H9 (cell line): Measurements from ENCODE around the gene PTPRC. TPM values are rescaled to one million over a fixed set of nuclear protein-coding genes. Genes with fewer than 3 reads are reported as not detected.

ENCODE experiments used
- DNase-seq: peaks from one replicate; pipeline ENCODE4 v3.0.0-alpha.2; 2017
- H2AFZ ChIP-seq: one replicate; pipeline ENCODE4 v1.6.1; 2013; ENCODE audit warnings: mild to moderate bottlenecking, low read length, control low read depth, moderate library complexity
- H2AK5ac ChIP-seq: 2 replicates; pipeline ENCODE4 v1.6.1; 2013; ENCODE audit warnings: low read length, control low read depth, mixed read lengths; ENCODE audit not compliant: insufficient read length
- H2BK120ac ChIP-seq: one replicate; pipeline ENCODE4 v1.6.1; 2013; ENCODE audit warnings: low read depth, mild to moderate bottlenecking, low read length, control low read depth, inconsistent platforms; ENCODE audit not compliant: poor library complexity, severe bottlenecking
- H2BK12ac ChIP-seq: 2 replicates; pipeline ENCODE4 v1.6.1; 2013; ENCODE audit warnings: low read length, control low read depth, mixed read lengths, low read depth; ENCODE audit not compliant: insufficient read length
- H2BK15ac ChIP-seq: 2 replicates; pipeline ENCODE4 v1.6.1; 2013; ENCODE audit warnings: low read depth, low read length, control low read depth
- H2BK20ac ChIP-seq: one replicate; pipeline ENCODE4 v1.6.1; 2013; ENCODE audit warnings: low read depth, mild to moderate bottlenecking, low read length, control low read depth, inconsistent platforms; ENCODE audit not compliant: poor library complexity, severe bottlenecking
- H2BK5ac ChIP-seq: 2 replicates; pipeline ENCODE4 v1.6.1; 2013; ENCODE audit warnings: low read length, control low read depth, mixed read lengths; ENCODE audit not compliant: insufficient read length
- H3K14ac ChIP-seq: 2 replicates; pipeline ENCODE4 v1.6.1; 2013; ENCODE audit warnings: low read length, control low read depth; ENCODE audit not compliant: insufficient read depth
- H3K18ac ChIP-seq: 2 replicates; pipeline ENCODE4 v1.6.1; 2013; ENCODE audit warnings: low read depth, mild to moderate bottlenecking, mixed read lengths, low read length, control low read depth; ENCODE audit not compliant: insufficient read length
- H3K23ac ChIP-seq: 2 replicates; pipeline ENCODE4 v1.6.1; 2013; ENCODE audit warnings: low read length, control low read depth, mixed read lengths, low read depth; ENCODE audit not compliant: insufficient read length
- H3K23me2 ChIP-seq: 2 replicates; pipeline ENCODE4 v1.6.1; 2013; ENCODE audit warnings: low read depth, mild to moderate bottlenecking, mixed read lengths, low read length, control low read depth; ENCODE audit not compliant: insufficient read length, poor library complexity, severe bottlenecking
- H3K27ac ChIP-seq: 2 replicates; pipeline ENCODE4 v1.5.1; 2013; ENCODE audit warnings: low read length, control low read depth, mixed read lengths, low read depth; ENCODE audit not compliant: insufficient read length
- H3K27me3 ChIP-seq: 2 replicates; pipeline ENCODE4 v1.6.1; 2013; ENCODE audit warnings: low read length, control low read depth, inconsistent platforms; ENCODE audit not compliant: insufficient read depth
- H3K4ac ChIP-seq: 2 replicates; pipeline ENCODE4 v1.6.1; 2013; ENCODE audit warnings: low read depth, mild to moderate bottlenecking, control low read depth, inconsistent platforms, low read length, moderate library complexity
- H3K4me1 ChIP-seq: 2 replicates; pipeline ENCODE4 v1.6.1; 2013; ENCODE audit warnings: low read length, control low read depth, inconsistent platforms; ENCODE audit not compliant: insufficient read depth
- H3K4me2 ChIP-seq: 2 replicates; pipeline ENCODE4 v1.6.1; 2013; ENCODE audit warnings: low read length, control low read depth, mixed read lengths; ENCODE audit not compliant: insufficient read length, insufficient read depth
- H3K56ac ChIP-seq: 2 replicates; pipeline ENCODE4 v1.6.1; 2013; ENCODE audit warnings: low read depth, mild to moderate bottlenecking, mixed read lengths, low read length, control low read depth; ENCODE audit not compliant: insufficient read length
- H3K79me1 ChIP-seq: 2 replicates; pipeline ENCODE4 v1.6.1; 2013; ENCODE audit warnings: low read depth, mild to moderate bottlenecking, moderate library complexity, low read length, control low read depth, inconsistent platforms; ENCODE audit not compliant: insufficient read depth, poor library complexity, severe bottlenecking
- H3K79me2 ChIP-seq: 2 replicates; pipeline ENCODE4 v1.6.1; 2013; ENCODE audit warnings: low read length, control low read depth, inconsistent platforms; ENCODE audit not compliant: insufficient read depth
- H3K9ac ChIP-seq: 2 replicates; pipeline ENCODE4 v1.6.1; 2013; ENCODE audit warnings: low read length, control low read depth, mixed read lengths; ENCODE audit not compliant: insufficient read length; ENCODE audit errors: extremely low read depth
- H3K9me3 ChIP-seq: one replicate; pipeline ENCODE4 v1.6.1; 2013; ENCODE audit warnings: low read depth, low read length, inconsistent platforms; ENCODE audit not compliant: control insufficient read depth
- H3T11ph ChIP-seq: one replicate; pipeline ENCODE4 v1.6.1; 2013; ENCODE audit warnings: mild to moderate bottlenecking, low read length, control low read depth, inconsistent platforms
- H4K20me1 ChIP-seq: one replicate; pipeline ENCODE4 v1.6.1; 2013; ENCODE audit not compliant: control insufficient read depth, insufficient read length, insufficient read depth
- H4K5ac ChIP-seq: 2 replicates; pipeline ENCODE4 v1.6.1; 2013; ENCODE audit warnings: low read depth, mild to moderate bottlenecking, mixed read lengths, low read length, control low read depth; ENCODE audit not compliant: insufficient read length
- H4K8ac ChIP-seq: replicated peaks from 2 replicates; pipeline ENCODE4 v1.6.1; 2013; ENCODE audit warnings: low read length, control low read depth, mixed read lengths, low read depth; ENCODE audit not compliant: insufficient read length
- H4K91ac ChIP-seq: 2 replicates; pipeline ENCODE4 v1.6.1; 2013; ENCODE audit warnings: low read depth, mild to moderate bottlenecking, moderate library complexity, mixed read lengths, low read length, control low read depth; ENCODE audit not compliant: insufficient read length
- H3K27ac Mint-ChIP-seq, 3 experiments: 2 replicates in 2 of 3; 3 replicates in 1 of 3; pipeline ENCODE4 v1.8.0; 2020 to 2021; ENCODE audit warnings: mixed read lengths in 3 of 3, mild to moderate bottlenecking in 1 of 3, moderate library complexity in 1 of 3
- H3K27me3 Mint-ChIP-seq: 2 replicates; pipeline ENCODE4 v1.8.0; 2021; ENCODE audit warnings: low read depth, mild to moderate bottlenecking, moderate library complexity, mixed read lengths
- H3K36me3 Mint-ChIP-seq, 3 experiments: 2 replicates in 2 of 3; 3 replicates in 1 of 3; pipeline ENCODE4 v1.8.0; 2020 to 2021; ENCODE audit warnings: low read depth in 3 of 3, mixed read lengths in 3 of 3; ENCODE audit not compliant: insufficient read depth in 1 of 3
- H3K4me1 Mint-ChIP-seq, 2 experiments: 2 replicates each; pipeline ENCODE4 v1.8.0; 2020; ENCODE audit warnings: mixed read lengths in 2 of 2
- H3K4me3 Mint-ChIP-seq, 2 experiments: 2 replicates in 1 of 2; 3 replicates in 1 of 2; pipeline ENCODE4 v1.8.0; 2020 to 2021; ENCODE audit warnings: mild to moderate bottlenecking in 2 of 2, mixed read lengths in 2 of 2, moderate library complexity in 1 of 2
- H3K9me3 Mint-ChIP-seq, 2 experiments: 2 replicates in 1 of 2; 3 replicates in 1 of 2; pipeline ENCODE4 v1.8.0; 2020; ENCODE audit warnings: mild to moderate bottlenecking in 2 of 2, mixed read lengths in 2 of 2, moderate library complexity in 1 of 2
- CTCF ChIP-seq: fragments of 200-600 bp; sonication (generic); conservative IDR thresholded peaks from 3 replicates; pipeline ENCODE4 v1.8.0; 2021; ENCODE audit warnings: antibody characterized with exemption, mild to moderate bottlenecking
- total RNA-seq: library from RNA; stranded (reverse); gene quantifications from 2 replicates; pipeline ENCODE4 v1.2.1, GENCODE V29; 2021

Gene PTPRC
- total RNA-seq, 1 experiment from 2014 or later: not detected

- no peak overlapping the region for H3K9ac ChIP-seq
- no peak for TF ChIP-seq CTCF
- H3K23ac ChIP-seq: no peak overlapping the region
- H3K27me3 Mint-ChIP-seq: no peaks in the 10 kb centered on the region; the same call in 1 of the 2 replicates
- H3T11ph ChIP-seq: no peak overlapping the region
- no peak overlapping the region for H3K4me2 ChIP-seq
- H3K27me3 ChIP-seq: no peaks in the 10 kb centered on the region
- H3K9me3 ChIP-seq: no peaks in the 10 kb centered on the region
- H3K56ac ChIP-seq: no peak overlapping the region
- DNase-seq: no peak
- H2BK20ac ChIP-seq: no peak overlapping the region
- H3K23me2 ChIP-seq: no peaks in the 10 kb centered on the region
- no peaks in the 10 kb centered on the region for H3K4me1 ChIP-seq
- H2BK12ac ChIP-seq: no peak overlapping the region
- H3K4ac ChIP-seq: no peak overlapping the region
- H3K79me2 ChIP-seq: no peaks in the 10 kb centered on the region
- H4K5ac ChIP-seq: no peak overlapping the region
- no peaks in the 10 kb centered on the region for H3K79me1 ChIP-seq
- no peaks in the 10 kb centered on the region for H3K36me3 Mint-ChIP-seq
- no peak overlapping the region for H4K91ac ChIP-seq
- H2AFZ ChIP-seq: no peak overlapping the region
- H3K4me1 Mint-ChIP-seq: no peaks in the 10 kb centered on the region
- H2BK15ac ChIP-seq: no peak overlapping the region
- no peak overlapping the region for H3K4me3 Mint-ChIP-seq
- no peak overlapping the region for H2AK5ac ChIP-seq
- no peak overlapping the region for H3K14ac ChIP-seq
- no peak overlapping the region for H2BK5ac ChIP-seq
- no peak overlapping the region for H2BK120ac ChIP-seq
- no peak overlapping the region for H3K27ac Mint-ChIP-seq
- no peaks in the 10 kb centered on the region for H4K20me1 ChIP-seq
- H3K18ac ChIP-seq: no peak overlapping the region
- no peaks in the 10 kb centered on the region for H3K9me3 Mint-ChIP-seq
- H4K8ac ChIP-seq: no peak overlapping the region
- no peak overlapping the region for H3K27ac ChIP-seq
Observed at GRCh38 chr1:198756470-198756869, 117.6 kb downstream of the PTPRC start.
